ENCODE measurements around the gene ADGRV1. TPM values are rescaled to one million over a fixed set of nuclear protein-coding genes. Genes with fewer than 3 reads are reported as not detected.

The ADGRV1 gene
- total RNA-seq, 4 donors from 2014 or later, result 1.9 to 11.3 TPM; not detected in 2

GRCh38 chr5:91164424-91164823 is 605.8 kb downstream of the ADGRV1 start:
- Histone ChIP-seq H3K9me3 (no peaks in the 10 kb centered on the region), H3K27ac (peak overlapping the region in 1 of 2 donors; percentile 13), H3K4me3 (no peak overlapping the region), H3K36me3 (no peaks in the 10 kb centered on the region), H3K27me3 (no peaks in the 10 kb centered on the region), H3K4me1 (no peaks in the 10 kb centered on the region)
- no peak for TF ChIP-seq POLR2A (IDR thresholded peaks at IDR 0.05)
- TF ChIP-seq CTCF (IDR thresholded peaks at IDR 0.05), result no peak
- intact Hi-C loops (cut with DNase I; ENCODE audit: low total_unique reads), result no loop called here
- DNase-seq, result no peak

GRCh38 chr5:91166059-91166807 is 607.6 kb downstream of the ADGRV1 start:
- H3K27ac ChIP-seq, result no peak overlapping the region

GRCh38 chr5:91168859-91169258 is 610.3 kb downstream of the ADGRV1 start:
- Histone ChIP-seq H3K4me3 (no peak overlapping the region), H3K4me1 (no peaks in the 10 kb centered on the region), H3K27me3 (no peaks in the 10 kb centered on the region), H3K9me3 (no peaks in the 10 kb centered on the region), H3K36me3 (no peaks in the 10 kb centered on the region), H3K27ac (no peak overlapping the region)
- no peak for DNase-seq
- TF ChIP-seq POLR2A (IDR thresholded peaks at IDR 0.05) (no peak), CTCF (IDR thresholded peaks at IDR 0.05) (no peak)
- intact Hi-C loops (cut with DNase I; ENCODE audit: low total_unique reads), result no loop called here

More at GRCh38 chr5:91166059-91166807, 607.6 kb downstream of the ADGRV1 start:
- H3K27me3 ChIP-seq, result no peaks in the 10 kb centered on the region
- no peaks in the 10 kb centered on the region for H3K36me3 ChIP-seq
- no peaks in the 10 kb centered on the region for H3K9me3 ChIP-seq
- no peak for DNase-seq
- intact Hi-C loops (cut with DNase I; ENCODE audit: low total_unique reads), result no loop called here
- H3K4me1 ChIP-seq, result no peaks in the 10 kb centered on the region
- TF ChIP-seq POLR2A (IDR thresholded peaks at IDR 0.05) (no peak), CTCF (IDR thresholded peaks at IDR 0.05) (no peak)
- H3K4me3 ChIP-seq, result no peak overlapping the region

- no peaks in the 10 kb centered on the region for H3K9me3 ChIP-seq
- H3K4me1 ChIP-seq, result no peaks in the 10 kb centered on the region
- no peak for TF ChIP-seq POLR2A (IDR thresholded peaks at IDR 0.05)
- no peak for TF ChIP-seq CTCF (IDR thresholded peaks at IDR 0.05)
- H3K27ac ChIP-seq, result no peak overlapping the region
- intact Hi-C loops (cut with DNase I; ENCODE audit: low total_unique reads), result no loop called here
- no peaks in the 10 kb centered on the region for H3K27me3 ChIP-seq
- H3K36me3 ChIP-seq, result no peaks in the 10 kb centered on the region
- DNase-seq, result no peak
- no peak overlapping the region for H3K4me3 ChIP-seq
These were observed 611.7 kb downstream of the ADGRV1 start for GRCh38 chr5:91170266-91170665.

GRCh38 chr5:91171322-91171721 is 612.7 kb downstream of the ADGRV1 start:
- no peak overlapping the region for H3K27ac ChIP-seq
- no peaks in the 10 kb centered on the region for H3K27me3 ChIP-seq
- intact Hi-C loops (cut with DNase I; ENCODE audit: low total_unique reads), result no loop called here
- no peak for DNase-seq
- no peak for TF ChIP-seq POLR2A (IDR thresholded peaks at IDR 0.05)
- TF ChIP-seq CTCF (IDR thresholded peaks at IDR 0.05), result no peak
- no peaks in the 10 kb centered on the region for H3K36me3 ChIP-seq
- H3K4me3 ChIP-seq, result no peak overlapping the region
- no peaks in the 10 kb centered on the region for H3K9me3 ChIP-seq
- H3K4me1 ChIP-seq, result no peaks in the 10 kb centered on the region
